Astrocyte of the cerebellum (primary cell): Measurements from ENCODE around the gene ALKBH5.

Source experiments
- DNase-seq: peaks from one replicate; pipeline ENCODE4 v3.0.0-alpha.2; 2011; ENCODE audit warnings: low read depth
- H3K4me3 ChIP-seq: 2 replicates; pipeline ENCODE4 v1.5.1; 2011; ENCODE audit warnings: mild to moderate bottlenecking, low read depth, low read length, moderate library complexity
- in situ Hi-C: cut with HindIII; loops from 2 replicates; pipeline ENCODE4 v1.10.0; 2017; ENCODE audit warnings: low sequenced_read_pairs
- TF ChIP-seq, protein P1 (sequence below): IDR thresholded peaks from 2 replicates; pipeline ENCODE4 v1.5.1; 2012; ENCODE audit warnings: low read length, low read depth, moderate library complexity, mild to moderate bottlenecking; ENCODE audit errors: missing control alignments

ALKBH5 gene

DNA sequence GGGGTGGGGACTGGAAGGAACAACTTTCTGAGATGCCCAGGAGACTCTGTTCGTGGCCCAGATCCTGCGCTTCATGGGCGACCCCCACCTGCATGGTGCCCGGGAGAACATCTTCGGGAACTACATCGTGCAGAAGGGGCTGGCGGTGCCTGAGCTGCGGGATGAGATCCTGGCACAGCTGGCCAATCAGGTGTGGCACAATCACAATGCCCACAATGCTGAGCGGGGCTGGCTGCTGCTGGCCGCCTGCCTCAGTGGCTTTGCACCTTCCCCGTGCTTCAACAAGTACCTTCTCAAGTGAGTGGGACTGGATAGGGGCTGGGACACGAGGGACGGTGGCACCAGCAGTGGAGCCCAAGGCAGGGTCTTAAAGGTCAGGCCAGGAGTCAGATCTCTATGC, 37.8 kb upstream of the ALKBH5 start:
- no peak for DNase-seq
- in situ Hi-C loops, result no loop called here
- no peak overlapping the region for H3K4me3 ChIP-seq
- TF ChIP-seq, protein P1, sequence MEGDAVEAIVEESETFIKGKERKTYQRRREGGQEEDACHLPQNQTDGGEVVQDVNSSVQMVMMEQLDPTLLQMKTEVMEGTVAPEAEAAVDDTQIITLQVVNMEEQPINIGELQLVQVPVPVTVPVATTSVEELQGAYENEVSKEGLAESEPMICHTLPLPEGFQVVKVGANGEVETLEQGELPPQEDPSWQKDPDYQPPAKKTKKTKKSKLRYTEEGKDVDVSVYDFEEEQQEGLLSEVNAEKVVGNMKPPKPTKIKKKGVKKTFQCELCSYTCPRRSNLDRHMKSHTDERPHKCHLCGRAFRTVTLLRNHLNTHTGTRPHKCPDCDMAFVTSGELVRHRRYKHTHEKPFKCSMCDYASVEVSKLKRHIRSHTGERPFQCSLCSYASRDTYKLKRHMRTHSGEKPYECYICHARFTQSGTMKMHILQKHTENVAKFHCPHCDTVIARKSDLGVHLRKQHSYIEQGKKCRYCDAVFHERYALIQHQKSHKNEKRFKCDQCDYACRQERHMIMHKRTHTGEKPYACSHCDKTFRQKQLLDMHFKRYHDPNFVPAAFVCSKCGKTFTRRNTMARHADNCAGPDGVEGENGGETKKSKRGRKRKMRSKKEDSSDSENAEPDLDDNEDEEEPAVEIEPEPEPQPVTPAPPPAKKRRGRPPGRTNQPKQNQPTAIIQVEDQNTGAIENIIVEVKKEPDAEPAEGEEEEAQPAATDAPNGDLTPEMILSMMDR, result no peak

DNA sequence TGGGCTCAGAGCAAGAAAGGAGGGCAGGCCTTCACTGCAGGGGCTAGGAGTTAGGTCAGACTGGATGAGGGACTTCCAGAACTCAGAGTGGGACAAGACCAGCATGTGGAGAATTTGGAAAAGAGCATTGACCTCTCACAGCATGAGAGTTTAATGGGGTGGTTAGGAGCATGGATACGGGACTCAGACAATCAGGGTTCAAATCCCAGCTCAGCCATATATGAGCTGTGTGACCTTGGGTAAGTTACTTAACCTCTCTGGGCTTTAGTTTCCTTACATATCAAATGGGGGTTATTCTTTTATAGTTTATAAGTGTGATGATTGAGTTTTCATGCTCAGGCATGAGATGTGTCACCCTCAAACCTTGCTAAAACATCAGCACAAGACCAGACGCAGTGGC, 37.4 kb upstream of the ALKBH5 start:
- in situ Hi-C loops, result no loop called here
- TF ChIP-seq, protein P1, result no peak

DNA sequence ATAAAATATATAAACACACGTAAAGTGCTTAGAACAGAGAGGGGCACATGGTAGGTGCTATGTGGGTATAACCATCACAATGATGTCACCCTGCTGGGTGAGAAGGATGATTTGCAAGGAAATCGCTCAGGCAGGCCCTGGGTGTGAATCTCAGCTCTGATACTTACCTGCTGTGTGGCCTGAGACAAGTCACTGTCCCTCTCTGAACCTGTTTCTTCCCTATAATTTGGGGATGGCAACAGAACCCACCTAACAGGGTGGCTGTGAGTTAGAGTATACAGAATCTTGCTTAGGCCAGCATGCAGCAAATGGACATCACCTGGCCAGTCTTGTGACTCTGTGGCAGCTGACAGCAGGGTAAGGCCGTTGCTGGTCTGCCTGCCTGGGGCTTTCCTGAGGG, 36.6 kb upstream of the ALKBH5 start:
- in situ Hi-C loops, result no loop called here
- no peak overlapping the region for H3K4me3 ChIP-seq
- TF ChIP-seq, protein P1, result no peak

More for the DNA sequence above, 37.4 kb upstream of the ALKBH5 start:
- DNase-seq, result no peak
- H3K4me3 ChIP-seq, result no peak overlapping the region

DNA sequence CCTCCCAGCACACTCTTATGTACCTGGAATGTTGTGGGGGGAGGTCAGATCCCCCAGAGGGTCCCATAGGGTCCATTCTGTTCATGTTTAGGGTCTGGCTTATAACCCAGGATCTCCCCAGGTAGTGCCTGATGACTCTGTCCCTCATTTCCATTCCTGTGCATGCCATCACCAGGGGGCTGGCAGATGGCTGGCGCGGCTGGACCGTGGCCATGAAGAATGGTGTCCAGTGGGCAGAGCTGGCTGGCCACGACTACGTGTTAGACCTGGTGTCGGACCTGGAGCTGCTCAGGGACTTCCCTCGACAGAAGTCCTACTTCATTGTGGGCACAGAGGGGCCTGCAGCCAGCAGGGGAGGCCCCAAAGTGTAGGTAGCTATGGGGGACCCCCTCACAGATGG, 35.0 kb upstream of the ALKBH5 start:
- no peak for DNase-seq
- in situ Hi-C loops, result no loop called here
- TF ChIP-seq, protein P1, result no peak
- no peak overlapping the region for H3K4me3 ChIP-seq

More for the DNA sequence above, 36.6 kb upstream of the ALKBH5 start:
- DNase-seq, result no peak

DNA sequence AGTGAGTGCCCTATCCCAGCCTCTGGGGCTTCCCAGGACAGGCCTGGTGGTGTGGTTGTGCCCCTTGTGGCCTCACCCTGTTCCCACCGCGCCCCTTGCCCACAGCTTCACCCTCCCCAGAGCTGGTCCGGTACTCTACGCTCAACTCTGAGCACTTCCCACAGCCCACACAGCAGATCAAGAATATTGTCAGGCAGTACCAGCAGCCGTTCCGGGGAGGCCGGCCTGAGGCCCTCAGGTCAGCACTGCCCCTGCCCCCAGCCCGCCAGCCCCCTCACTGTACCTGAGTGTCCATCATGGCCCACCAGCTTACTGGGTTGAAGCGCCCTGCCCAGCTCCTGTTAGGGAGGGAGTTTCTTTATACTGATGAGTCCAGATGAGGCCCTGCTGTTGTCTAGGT, 32.3 kb upstream of the ALKBH5 start:
- no peak for DNase-seq
- TF ChIP-seq, protein P1, result no peak
- in situ Hi-C loops, result no loop called here
- no peak overlapping the region for H3K4me3 ChIP-seq

DNA sequence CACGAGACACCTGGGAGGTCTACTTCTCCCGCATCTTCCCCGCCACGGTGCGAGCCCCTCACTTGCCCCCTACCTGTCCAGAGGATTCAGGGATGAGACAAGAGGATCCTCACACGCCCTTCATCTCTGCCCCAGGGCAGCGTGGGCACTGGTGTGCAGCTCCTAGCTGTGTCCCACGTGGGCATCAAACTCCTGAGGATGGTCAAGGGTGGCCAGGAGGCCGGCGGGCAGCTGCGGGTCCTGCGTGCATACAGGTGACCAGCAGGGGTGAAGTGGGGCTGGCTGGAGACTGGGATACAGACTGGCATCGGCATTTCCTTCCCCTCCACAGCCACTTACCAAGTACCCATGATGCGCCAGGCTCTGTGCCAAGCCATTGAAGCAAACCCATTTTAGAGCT, 28.4 kb upstream of the ALKBH5 start:
- no peak overlapping the region for H3K4me3 ChIP-seq
- DNase-seq, result no peak
- in situ Hi-C loops, result no loop called here
- TF ChIP-seq, protein P1, result no peak
